Stimulated activated CD4-positive, alpha-beta T cell treated with anti-CD3 and anti-CD28 coated beads, Interleukin-15, amount 100 ng/mL, for 1 hour (primary cell): ENCODE measurements around the gene TACR2.

ENCODE experiments used
- DNase-seq, 2 donors: peaks; one replicate each; pipeline ENCODE4 v3.0.0-alpha.2; 2020; ENCODE audit warnings: low read depth in 1 of 2, low spot score in 1 of 2

Gene TACR2

DNA sequence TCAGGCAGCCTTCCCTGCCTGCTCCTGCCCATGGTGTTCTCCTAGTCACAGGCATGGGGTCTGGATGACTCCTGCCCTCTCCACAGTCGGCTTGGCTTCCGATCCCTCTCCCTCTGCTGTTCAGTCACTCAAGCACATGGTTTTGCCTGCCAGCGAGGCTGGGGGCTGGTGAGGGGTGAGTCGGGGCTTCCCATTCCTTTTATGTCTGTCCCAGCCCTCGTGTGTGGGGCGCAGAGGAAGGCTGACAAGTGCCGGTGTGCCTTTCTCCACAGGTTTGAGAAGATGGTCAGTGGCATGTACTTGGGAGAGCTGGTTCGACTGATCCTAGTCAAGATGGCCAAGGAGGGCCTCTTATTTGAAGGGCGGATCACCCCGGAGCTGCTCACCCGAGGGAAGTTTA is 40.1 kb downstream of the TACR2 start:
- DNase-seq = no peak

DNA sequence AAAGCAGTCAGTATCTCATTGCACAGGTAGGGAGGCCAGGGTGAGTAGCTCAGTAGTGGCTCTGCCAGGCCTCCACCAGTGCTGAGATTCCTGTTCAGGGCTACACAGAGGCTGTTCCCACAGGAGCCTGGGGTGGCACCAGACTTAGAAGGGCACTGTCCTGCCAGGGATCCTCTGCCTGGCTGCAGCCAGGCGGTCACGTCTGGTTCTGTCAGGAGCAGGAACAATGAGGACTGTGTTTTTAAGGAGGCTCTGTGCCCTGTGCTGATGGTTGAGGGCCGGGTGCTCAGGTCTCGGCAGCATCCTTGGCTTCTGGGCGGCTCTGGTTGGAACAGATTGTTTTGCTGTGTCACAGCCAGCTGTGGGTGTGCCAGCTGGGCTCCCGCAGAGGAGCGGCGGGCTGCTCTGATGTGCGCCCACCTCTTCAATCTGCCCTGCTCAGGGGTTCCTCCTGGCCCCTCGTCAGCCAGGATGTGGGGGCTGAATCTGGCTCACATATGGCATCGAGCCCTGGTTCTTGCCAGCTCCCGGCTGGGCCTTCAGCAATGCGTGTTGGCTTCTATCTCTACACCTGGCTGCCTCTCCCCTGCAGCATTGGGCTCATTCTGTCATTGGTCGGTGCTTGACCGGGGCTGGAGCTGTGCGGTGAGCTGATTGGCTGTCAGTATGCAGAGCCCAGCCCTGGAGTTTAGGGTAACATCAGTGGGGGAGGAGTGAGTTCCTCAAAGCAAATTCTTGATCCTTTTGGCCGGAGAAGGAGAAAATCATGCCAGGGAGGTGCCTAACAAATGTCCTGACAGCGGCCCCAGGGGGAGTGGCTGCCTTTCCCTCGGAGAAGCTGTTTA is 41.2 kb downstream of the TACR2 start:
- no peak for DNase-seq

DNA sequence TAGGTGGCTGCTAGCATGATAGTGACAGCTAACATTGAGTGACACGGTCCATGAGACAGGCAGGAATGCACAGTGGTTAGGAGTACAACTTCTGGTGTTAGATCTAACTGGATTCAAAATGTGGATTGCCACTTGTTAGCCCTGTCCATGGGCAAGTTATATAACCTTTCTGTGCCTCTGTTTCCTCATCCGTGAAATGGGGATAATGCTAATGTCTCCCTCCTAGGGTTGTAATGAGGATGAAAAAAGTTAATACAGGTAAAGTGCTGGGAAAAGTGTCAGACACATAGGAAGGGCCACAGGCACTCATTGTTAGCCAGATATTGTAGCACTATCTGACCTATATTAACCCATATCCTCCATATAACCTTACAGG is 41.8 kb downstream of the TACR2 start:
- DNase-seq = no peak

DNA sequence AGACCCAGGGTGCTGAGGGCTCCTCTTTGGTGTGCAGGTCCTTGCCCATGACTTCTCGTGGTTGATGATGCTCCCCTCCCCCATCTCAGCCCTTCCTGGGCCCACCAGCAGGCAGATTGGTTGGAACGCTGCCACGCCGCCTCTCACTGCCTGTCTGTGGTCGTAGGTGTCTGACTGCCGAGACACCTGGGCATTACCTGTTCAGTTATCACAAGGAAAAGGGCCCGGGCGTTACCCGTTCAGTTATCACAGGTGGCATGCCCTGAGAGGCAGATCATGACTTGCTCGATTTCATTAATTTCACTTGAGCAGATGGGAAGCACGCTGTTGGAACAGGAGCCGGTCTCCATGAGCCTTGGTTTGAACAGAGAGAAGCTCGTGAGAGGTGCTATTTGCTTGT is 42.5 kb downstream of the TACR2 start:
- DNase-seq = no peak

DNA sequence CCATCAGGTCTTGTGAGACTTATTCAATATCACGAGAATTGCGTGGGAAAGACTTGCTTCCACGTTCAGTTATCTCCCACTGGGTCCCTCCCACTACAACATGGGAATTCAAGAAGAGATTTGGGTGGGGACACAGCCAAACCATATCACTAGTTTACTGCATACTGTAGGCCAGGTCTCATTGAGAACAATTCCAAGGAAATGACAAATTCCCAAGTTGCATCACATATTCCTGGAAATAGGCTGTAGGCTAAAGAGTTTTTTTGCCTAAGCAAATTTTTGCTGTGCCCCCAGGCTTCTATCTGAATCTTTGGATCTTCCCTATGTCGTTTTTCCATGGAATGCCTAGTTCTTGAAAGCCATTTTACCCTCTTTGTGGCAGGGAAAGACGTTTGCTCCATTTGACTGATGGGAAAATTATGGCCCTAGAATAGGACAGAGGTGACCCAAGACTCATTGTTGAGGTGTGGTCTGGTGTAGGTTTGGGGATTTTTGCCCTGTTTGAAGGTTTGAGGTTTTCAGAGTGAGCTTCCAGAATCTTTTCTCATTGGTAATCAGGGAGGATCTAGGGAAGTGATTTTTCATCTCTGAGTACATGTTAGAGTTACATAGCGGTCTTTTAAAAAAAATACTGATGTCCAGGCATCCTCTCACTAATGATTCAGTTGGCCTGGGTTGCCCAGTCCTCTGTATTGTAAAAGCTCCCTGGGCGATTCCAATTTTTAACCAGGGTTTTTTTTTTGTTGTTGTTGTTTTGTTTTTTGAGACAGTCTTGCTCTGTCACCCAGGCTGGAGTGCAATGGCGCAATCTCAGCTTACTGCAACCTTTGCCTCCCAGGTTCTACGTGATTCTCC is 44.4 kb downstream of the TACR2 start:
- DNase-seq = no peak

DNA sequence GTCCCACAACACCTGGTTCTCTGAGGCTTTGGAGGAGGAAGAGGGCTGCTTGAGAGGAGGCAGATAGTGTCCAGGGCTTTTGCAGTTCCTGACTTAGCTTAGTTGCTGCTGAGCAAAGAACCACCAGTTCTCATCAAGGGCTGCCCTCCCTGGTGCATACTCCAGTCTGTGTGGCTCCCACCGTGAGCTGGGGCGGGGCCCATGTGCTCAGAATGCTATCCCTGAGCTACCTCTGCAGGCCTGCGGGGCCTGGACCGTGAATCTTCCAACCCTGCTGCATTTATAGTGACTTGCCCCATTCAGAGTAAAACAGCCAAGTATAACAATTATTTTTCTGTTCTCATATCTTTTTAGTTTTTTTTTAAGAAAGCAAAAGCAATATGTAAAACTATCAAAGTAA is 49.2 kb downstream of the TACR2 start:
- DNase-seq = no peak

DNA sequence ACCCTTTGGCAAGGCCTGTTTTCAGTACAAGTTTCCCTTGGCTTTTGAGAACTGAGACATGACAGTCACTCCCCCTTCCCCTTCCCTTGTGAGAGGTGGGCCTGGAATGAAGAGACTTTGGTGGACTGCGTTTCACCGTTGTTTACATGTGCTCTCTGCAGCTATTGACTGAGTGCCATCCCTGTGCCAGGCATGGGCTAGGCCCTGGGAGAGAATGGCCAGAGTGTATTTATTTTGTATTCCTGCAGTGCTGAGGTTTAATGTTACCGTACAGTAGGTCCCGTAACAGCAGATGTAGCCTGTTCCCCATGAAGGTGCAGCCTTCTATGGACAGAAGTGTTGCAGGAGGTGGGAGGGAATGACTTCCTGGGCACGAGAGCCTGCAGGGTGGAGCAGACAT is 50.0 kb downstream of the TACR2 start:
- DNase-seq = no peak

DNA sequence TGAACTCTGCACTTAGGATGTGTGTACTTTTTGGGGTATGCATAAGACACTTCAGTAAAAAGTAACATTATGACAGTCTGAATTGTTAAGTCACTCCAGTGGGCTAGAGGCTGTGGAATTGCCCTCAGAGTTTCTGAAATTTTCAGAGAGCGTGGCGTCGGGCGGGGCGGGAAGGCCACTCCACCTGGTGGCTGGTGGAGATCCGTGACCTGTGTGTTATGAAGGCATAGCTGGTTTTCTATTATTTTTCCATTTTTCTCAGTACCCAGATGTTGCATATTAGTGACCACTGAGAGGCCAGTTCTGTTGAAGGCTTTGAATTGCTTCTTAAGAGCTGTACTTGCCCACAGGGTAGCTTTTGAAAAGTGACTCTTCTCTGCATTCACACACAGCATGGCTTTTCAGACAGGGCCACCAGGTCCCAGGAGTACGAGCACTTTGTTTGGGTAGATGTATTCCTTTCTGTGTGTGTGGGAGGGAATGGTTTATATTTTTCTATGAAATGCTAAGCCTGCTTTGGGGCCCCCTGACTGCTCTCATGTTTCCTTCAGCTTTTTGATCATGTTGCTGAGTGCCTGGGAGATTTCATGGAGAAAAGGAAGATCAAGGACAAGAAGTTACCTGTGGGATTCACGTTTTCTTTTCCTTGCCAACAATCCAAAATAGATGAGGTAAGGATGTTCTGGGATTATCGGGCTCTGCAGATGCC is 52.3 kb downstream of the TACR2 start:
- no peak for DNase-seq

DNA sequence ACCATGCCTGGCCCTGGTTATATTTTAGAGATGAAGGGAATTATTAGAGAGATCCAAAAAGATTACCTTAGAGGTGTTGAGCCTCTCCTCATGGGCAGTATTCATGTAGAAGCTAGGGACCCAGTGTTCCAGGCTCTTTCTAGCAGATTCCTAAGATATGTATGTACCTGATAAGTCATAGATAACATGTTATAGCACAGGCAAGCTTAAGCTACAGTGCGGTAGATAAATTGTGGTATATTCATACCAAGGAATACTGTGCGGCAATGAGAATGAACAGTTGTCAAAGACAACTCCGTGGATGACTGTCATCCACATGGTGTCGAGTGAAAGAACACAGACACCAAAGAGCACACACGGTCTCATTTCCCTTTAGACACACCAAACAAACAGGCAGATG is 53.1 kb downstream of the TACR2 start:
- no peak for DNase-seq

DNA sequence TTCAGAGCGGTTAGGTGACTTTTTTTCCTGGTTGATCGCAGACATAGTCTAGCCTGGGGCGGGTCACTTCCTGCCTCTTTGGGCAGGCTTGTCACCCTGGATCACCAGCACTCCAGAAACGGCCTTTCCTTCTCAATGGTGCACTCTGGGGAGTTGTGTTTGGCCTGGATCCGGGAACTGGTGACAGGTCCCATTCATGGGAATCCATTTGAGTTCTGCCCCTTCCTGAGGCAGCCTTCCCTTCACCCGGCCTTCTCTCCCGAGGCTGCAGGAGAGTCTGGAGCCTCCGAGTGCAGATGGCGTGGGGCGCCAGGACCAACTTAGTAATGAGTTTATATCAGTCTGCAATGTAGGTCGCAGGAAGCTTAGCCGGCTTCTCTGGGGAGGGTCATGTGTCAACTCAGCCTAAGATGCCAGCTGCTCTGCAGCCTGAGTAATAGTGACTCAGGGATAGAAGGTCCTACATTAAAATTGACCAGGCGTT is 54.2 kb downstream of the TACR2 start:
- no peak for DNase-seq

DNA sequence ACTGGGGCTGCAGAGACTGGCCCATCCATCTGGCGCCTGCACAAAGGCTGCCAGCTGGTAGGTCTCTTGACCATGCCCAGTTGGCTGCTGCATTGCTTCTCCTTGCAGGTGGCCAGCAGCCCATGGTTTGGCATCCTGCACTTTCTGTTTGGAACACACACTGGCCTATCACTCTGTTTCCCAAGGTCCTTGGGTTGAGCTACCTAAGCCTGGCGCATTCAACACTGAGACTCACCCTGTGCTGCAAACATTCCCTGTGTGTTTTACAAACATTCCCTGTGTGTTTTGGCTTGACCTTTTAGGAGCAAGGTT is 55.5 kb downstream of the TACR2 start:
- DNase-seq = no peak

DNA sequence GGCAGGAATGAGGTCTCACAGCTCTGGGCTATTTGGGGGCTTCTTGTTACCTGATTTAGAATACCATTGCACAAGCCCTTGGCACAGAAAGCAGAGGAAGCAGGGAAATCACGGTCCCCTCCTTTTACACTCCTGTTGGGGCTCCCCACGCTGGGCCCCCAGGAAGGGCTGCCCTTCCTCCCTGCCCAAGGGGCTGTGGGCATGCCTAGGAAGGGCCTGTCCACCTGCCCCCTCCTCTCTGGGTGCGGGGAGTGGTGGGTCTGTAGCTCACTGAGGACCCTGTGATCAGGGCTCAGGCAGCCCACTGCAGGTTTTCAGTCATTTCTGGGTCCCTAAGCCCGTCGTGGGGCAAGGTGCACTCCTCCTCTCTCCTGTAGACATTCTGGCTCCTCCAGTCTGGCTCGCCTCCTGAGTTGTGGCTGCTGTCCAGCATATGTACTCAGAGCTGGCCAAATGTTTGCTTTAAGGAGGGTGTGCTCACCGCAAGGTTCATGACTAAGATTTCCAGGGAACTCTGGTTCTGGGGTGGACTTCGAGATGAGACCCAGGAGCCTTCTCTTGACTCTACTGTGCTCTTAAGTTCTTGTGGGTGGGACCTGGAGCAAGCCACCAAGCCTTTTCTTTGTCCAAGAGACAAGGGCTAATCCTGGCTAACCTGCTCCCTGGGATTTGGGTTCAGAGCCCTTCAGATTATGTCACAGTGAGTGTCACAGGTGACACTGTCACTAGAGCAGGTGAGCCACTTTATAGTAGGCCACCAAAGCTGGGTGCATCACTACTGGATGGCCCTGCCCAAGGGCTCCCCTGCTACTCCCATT is 56.0 kb downstream of the TACR2 start:
- no peak for DNase-seq

DNA sequence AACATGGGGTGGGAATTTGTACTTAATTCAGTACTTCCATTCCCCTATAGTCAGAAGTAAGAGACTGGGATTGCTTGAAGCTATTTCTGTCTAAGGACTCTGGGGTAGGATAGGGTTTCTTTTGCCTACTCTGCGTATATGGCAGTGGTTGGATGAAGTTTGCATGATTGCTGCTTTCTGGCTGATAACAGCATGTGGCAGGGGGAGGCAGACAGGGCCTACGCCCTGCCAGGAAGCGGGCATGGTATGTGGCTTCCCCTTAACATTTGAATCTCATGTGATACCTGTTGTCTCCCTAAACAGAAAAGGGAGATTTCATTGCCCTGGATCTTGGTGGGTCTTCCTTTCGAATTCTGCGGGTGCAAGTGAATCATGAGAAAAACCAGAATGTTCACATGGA is 57.1 kb downstream of the TACR2 start:
- no peak for DNase-seq

DNA sequence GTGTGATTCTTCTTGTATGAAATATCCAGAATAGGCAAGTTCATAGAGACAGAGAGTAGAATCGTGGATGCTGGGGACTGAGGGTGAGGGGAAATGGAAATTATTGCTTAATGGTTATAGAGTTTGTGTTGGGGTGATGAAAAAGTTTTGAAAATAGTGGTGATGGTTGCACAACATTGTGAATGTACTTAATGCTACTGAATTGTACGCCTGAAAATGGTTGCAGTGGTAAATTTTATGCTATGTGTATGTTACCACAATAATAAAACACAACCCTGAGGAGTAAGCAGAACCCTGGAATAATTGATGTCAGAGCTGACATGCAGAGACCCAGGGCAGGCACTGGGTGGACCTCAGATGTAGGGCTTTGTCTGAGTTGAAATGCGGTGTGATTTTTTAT is 57.6 kb downstream of the TACR2 start:
- no peak for DNase-seq

DNA sequence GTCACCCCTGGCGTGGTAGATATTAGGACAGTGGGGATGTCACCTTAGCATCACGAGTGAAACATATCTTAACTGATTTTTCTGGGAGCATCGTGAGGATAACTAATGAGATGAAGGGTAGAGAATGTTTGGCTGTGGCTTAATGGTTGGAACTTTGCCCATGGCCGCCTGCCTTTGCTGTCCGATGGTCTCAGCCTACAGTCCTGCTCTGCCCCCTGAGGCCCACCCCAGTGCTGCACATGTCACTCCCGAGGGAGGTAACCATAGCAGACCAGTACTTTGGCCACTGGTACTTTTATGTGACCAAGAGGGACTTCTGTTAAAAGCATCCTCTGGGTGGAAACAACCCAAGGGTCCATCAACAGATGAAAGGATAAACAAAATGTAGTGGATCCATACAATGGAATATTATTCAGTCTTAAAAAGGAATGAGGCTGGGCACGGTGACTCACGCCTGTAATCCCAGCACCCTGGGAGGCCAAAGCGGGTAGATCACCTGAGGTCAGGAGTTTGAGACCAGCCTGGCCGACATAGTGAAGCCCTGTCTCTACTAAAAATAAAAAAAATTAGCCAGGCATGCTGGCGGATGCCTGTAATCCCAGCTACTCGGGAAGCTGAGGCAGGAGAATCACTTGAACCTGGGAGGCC is 58.4 kb downstream of the TACR2 start:
- DNase-seq = no peak

DNA sequence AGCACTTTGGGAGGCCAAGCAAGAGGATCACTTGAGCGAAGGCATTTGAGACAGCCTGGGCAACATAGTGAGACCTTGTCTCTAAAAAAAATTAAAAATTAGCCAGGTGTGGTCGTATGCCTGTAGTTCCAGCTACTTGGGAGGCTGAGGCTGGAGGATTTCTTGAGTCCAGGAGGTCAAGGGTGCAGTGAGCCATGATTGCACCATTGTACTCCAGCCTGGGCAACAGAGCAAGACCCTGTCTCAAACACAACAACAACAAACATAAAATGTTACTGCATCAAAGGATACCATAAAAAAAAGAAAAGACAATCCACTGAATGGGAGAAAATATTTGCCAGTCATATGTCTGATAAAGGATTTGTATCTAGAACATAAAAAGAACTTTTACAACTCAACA is 60.5 kb downstream of the TACR2 start:
- no peak for DNase-seq

DNA sequence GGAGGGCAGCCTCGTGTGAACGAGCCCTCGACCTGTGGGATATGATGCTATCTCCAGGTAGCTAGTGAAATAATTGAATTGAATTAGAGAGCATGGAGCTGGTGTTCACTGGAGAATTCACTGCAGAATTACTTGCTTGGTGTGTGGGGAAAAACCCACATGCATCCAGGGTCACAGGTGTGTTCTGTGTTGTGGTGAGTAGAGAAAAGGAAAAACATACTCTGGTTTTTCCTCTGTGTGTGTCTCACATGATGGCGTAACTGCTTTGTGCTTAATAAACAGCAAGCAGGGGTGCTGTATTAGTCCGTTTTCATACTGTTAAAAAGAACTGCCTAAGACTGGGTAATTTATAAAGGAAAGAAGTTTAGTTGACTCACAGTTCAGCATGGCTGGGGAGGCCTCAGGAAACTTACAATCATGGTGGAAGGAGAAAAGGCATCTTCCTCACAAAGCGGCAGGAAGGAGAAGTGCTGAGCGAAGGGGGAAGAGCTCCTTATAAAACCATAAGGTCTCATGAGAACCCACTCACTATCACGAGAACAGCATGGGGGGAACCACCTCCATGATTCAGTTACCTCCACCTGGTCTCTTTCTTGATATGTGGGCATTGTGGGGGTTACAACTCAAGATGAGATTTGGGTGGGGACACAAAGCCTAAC is 62.6 kb downstream of the TACR2 start:
- DNase-seq = no peak
